ENCODE results near the gene TRMT10A. TPM values are rescaled to one million over a fixed set of nuclear protein-coding genes. Genes with fewer than 3 reads are reported as not detected.

TRMT10A gene
- total RNA-seq, 1 donor from 2014 or later = 7.8 TPM

GRCh38 chr4:99529956-99530355 is 33.9 kb downstream of the TRMT10A start:
- Mint-ChIP-seq H3K4me3 (no peak overlapping the region), H3K4me1 (no peaks in the 10 kb centered on the region), H3K27me3 (ENCODE audit: low read depth) (no peaks in the 10 kb centered on the region), H3K9me3 (peaks cover 3% of the 10 kb centered on the region), H3K27ac (ENCODE audit: unreplicated experiment) (no peak overlapping the region), H3K36me3 (ENCODE audit: low read depth) (no peaks in the 10 kb centered on the region)
- TF ChIP-seq CTCF (conservative IDR thresholded peaks at IDR 0.05) = no peak
- no peak for DNase-seq (ENCODE audit: low read depth, low spot score)

GRCh38 chr4:99529228-99529627 is 34.6 kb downstream of the TRMT10A start:
- no peak overlapping the region for H3K4me3 Mint-ChIP-seq
- no peaks in the 10 kb centered on the region for H3K36me3 Mint-ChIP-seq (ENCODE audit: low read depth)
- no peaks in the 10 kb centered on the region for H3K27me3 Mint-ChIP-seq (ENCODE audit: low read depth)
- no peak for TF ChIP-seq CTCF (conservative IDR thresholded peaks at IDR 0.05)
- H3K9me3 Mint-ChIP-seq = peaks cover 3% of the 10 kb centered on the region
- H3K27ac Mint-ChIP-seq (ENCODE audit: unreplicated experiment) = no peak overlapping the region
- DNase-seq (ENCODE audit: low read depth, low spot score) = no peak
- no peaks in the 10 kb centered on the region for H3K4me1 Mint-ChIP-seq

GRCh38 chr4:99518601-99519295 is 45.1 kb downstream of the TRMT10A start:
- H3K4me3 Mint-ChIP-seq = no peak overlapping the region
- H3K36me3 Mint-ChIP-seq (ENCODE audit: low read depth) = no peaks in the 10 kb centered on the region
- H3K9me3 Mint-ChIP-seq = no peaks in the 10 kb centered on the region
- no peak overlapping the region for H3K27ac Mint-ChIP-seq (ENCODE audit: unreplicated experiment)
- no peaks in the 10 kb centered on the region for H3K27me3 Mint-ChIP-seq (ENCODE audit: low read depth)
- H3K4me1 Mint-ChIP-seq = no peaks in the 10 kb centered on the region
- TF ChIP-seq CTCF (conservative IDR thresholded peaks at IDR 0.05) = no peak
- DNase-seq (ENCODE audit: low read depth, low spot score) = no peak

- no peaks in the 10 kb centered on the region for H3K36me3 Mint-ChIP-seq (ENCODE audit: low read depth)
- H3K4me1 Mint-ChIP-seq = no peaks in the 10 kb centered on the region
- no peak within 1 kb of the TSS for H3K27ac Mint-ChIP-seq (ENCODE audit: unreplicated experiment)
- no peak within 1 kb of the TSS for H3K4me3 Mint-ChIP-seq
- H3K27me3 Mint-ChIP-seq (ENCODE audit: low read depth) = no peaks in the 10 kb centered on the region
- no peaks in the 10 kb centered on the region for H3K9me3 Mint-ChIP-seq
- no peak for TF ChIP-seq CTCF (conservative IDR thresholded peaks at IDR 0.05)
- no peak for DNase-seq (ENCODE audit: low read depth, low spot score)
These were observed 53.1 kb downstream of the TRMT10A start, which contains the start of gene C4orf17 for GRCh38 chr4:99510721-99511120. Gene C4orf17, plus strand, starts transcription at chr4:99511021. Its CDS starts 2,061 bp downstream, at chr4:99513082.

GRCh38 chr4:99507762-99508161 is 56.1 kb downstream of the TRMT10A start:
- Mint-ChIP-seq H3K9me3 (no peaks in the 10 kb centered on the region), H3K4me1 (no peaks in the 10 kb centered on the region), H3K27me3 (ENCODE audit: low read depth) (no peaks in the 10 kb centered on the region), H3K36me3 (ENCODE audit: low read depth) (no peaks in the 10 kb centered on the region), H3K4me3 (no peak overlapping the region), H3K27ac (ENCODE audit: unreplicated experiment) (no peak overlapping the region)
- no peak for TF ChIP-seq CTCF (conservative IDR thresholded peaks at IDR 0.05)
- DNase-seq (ENCODE audit: low read depth, low spot score) = no peak

All from neural crest cell (in vitro differentiated cells).